Measurements from ENCODE around the gene RFPL4AL1.

RFPL4AL1 gene

GRCh38 chr19:55809381-55810058 lies 40.6 kb downstream of the RFPL4AL1 start:
- TF ChIP-seq CTCF (conservative IDR thresholded peaks at IDR 0.05; ENCODE audit: low read depth, low read length), result peak; percentile 43
- no peak overlapping the region for H3K4me3 ChIP-seq (ENCODE audit: low read depth, low read length)
- DNase-seq (ENCODE audit: low read depth), result peak; percentile 58

GRCh38 chr19:55811340-55811739 lies 42.4 kb downstream of the RFPL4AL1 start:
- no peak for TF ChIP-seq CTCF (conservative IDR thresholded peaks at IDR 0.05; ENCODE audit: low read depth, low read length)
- DNase-seq (ENCODE audit: low read depth), result no peak
- H3K4me3 ChIP-seq (ENCODE audit: low read depth, low read length), result no peak overlapping the region

- no peak for DNase-seq (ENCODE audit: low read depth)
- no peak overlapping the region for H3K4me3 ChIP-seq (ENCODE audit: low read depth, low read length)
- TF ChIP-seq CTCF (conservative IDR thresholded peaks at IDR 0.05; ENCODE audit: low read depth, low read length), result no peak
Measured at GRCh38 chr19:55812449-55812848, 43.5 kb downstream of the RFPL4AL1 start.

GRCh38 chr19:55813906-55814305 lies 45.0 kb downstream of the RFPL4AL1 start:
- DNase-seq (ENCODE audit: low read depth), result no peak
- TF ChIP-seq CTCF (conservative IDR thresholded peaks at IDR 0.05; ENCODE audit: low read depth, low read length), result no peak
- H3K4me3 ChIP-seq (ENCODE audit: low read depth, low read length), result no peak overlapping the region

GRCh38 chr19:55820037-55820436 lies 51.1 kb downstream of the RFPL4AL1 start:
- TF ChIP-seq CTCF (conservative IDR thresholded peaks at IDR 0.05; ENCODE audit: low read depth, low read length), result no peak
- DNase-seq (ENCODE audit: low read depth), result no peak
- H3K4me3 ChIP-seq (ENCODE audit: low read depth, low read length), result no peak overlapping the region

Data from choroid plexus epithelial cell (primary cell).